Measurements from ENCODE around the gene TRAP1.
A peak's percentile ranks its signal among the peaks of the same experiment; 100 is the strongest.

The TRAP1 gene

GRCh38 chr16:3643095-3643730 is 74.1 kb downstream of the TRAP1 start:
- peak; percentile 16 for DNase-seq (ENCODE audit: low spot score)
- in situ Hi-C loops (cut with MboI; ENCODE audit: low pct_unique_long_range_greater_than_20kb, low sequenced_read_pairs, unreplicated experiment): no loop called here
- TF ChIP-seq, protein P1, sequence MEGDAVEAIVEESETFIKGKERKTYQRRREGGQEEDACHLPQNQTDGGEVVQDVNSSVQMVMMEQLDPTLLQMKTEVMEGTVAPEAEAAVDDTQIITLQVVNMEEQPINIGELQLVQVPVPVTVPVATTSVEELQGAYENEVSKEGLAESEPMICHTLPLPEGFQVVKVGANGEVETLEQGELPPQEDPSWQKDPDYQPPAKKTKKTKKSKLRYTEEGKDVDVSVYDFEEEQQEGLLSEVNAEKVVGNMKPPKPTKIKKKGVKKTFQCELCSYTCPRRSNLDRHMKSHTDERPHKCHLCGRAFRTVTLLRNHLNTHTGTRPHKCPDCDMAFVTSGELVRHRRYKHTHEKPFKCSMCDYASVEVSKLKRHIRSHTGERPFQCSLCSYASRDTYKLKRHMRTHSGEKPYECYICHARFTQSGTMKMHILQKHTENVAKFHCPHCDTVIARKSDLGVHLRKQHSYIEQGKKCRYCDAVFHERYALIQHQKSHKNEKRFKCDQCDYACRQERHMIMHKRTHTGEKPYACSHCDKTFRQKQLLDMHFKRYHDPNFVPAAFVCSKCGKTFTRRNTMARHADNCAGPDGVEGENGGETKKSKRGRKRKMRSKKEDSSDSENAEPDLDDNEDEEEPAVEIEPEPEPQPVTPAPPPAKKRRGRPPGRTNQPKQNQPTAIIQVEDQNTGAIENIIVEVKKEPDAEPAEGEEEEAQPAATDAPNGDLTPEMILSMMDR (IDR thresholded peaks at IDR 0.05; ENCODE audit: extremely low read depth, insufficient read depth, missing control alignments): no peak

GRCh38 chr16:3642397-3643094 is 74.8 kb downstream of the TRAP1 start:
- in situ Hi-C loops (cut with MboI; ENCODE audit: low pct_unique_long_range_greater_than_20kb, low sequenced_read_pairs, unreplicated experiment): no loop called here
- peak; percentile 8 for DNase-seq (ENCODE audit: low spot score)
- TF ChIP-seq, protein P1 (IDR thresholded peaks at IDR 0.05; ENCODE audit: extremely low read depth, insufficient read depth, missing control alignments): no peak

GRCh38 chr16:3641801-3642396 is 75.4 kb downstream of the TRAP1 start:
- TF ChIP-seq, protein P1 (IDR thresholded peaks at IDR 0.05; ENCODE audit: extremely low read depth, insufficient read depth, missing control alignments): no peak
- peak; percentile 10 for DNase-seq (ENCODE audit: low spot score)
- in situ Hi-C loops (cut with MboI; ENCODE audit: low pct_unique_long_range_greater_than_20kb, low sequenced_read_pairs, unreplicated experiment): no loop called here

DNA sequence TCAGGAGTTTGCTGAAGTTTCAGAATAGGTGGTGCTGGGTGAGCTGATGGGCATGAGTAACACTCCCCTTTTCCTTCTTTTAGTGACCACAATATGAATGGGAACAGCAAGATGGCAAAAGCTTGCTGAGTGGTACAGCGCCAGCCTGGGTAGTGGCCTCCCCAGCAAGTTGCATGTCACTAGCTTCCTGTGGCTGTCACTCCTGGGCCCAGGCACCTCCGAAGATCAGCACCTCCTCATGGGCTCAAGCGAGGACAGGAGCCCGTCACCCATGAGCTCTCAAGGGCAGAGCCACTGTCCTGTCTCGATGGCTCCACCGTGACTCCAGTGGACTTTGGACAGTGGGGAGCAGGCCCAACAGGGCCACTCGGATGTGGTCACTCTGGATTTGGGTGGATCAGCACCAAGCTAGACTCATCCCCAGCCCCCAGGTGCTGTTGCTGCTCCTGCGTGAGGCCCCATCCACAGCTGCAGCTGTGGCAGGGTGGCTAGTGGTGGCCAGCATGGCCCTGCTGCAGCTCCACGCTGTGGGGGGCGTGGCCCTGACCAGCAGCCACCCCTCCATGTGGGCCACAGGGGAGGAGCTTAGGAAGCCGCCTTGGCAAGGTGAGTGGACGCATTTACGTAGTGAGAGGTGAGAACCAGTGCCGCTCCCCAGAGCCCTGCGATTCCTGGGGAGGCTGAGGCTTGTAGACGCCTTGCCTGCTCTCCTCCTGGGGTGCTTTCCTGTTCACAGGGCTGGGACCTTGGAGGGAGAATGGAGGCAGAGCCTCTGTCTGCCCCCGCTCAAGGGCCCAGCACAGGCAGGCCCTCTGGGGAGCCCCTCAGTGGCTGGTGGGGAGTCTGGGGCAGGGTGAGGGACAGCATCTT is 76.5 kb downstream of the TRAP1 start:
- no peak for DNase-seq (ENCODE audit: low spot score)
- TF ChIP-seq, protein P1 (IDR thresholded peaks at IDR 0.05; ENCODE audit: extremely low read depth, insufficient read depth, missing control alignments): no peak
- in situ Hi-C loops (cut with MboI; ENCODE audit: low pct_unique_long_range_greater_than_20kb, low sequenced_read_pairs, unreplicated experiment): no loop called here

- no peak for DNase-seq (ENCODE audit: low spot score)
- in situ Hi-C loops (cut with MboI; ENCODE audit: low pct_unique_long_range_greater_than_20kb, low sequenced_read_pairs, unreplicated experiment): no loop called here
- TF ChIP-seq, protein P1 (IDR thresholded peaks at IDR 0.05; ENCODE audit: extremely low read depth, insufficient read depth, missing control alignments): no peak
Observed at GRCh38 chr16:3640207-3640606, 77.1 kb downstream of the TRAP1 start.
